Mesothelial cell of epicardium (in vitro differentiated cells): ENCODE measurements around the gene SLC7A11. TPM values are rescaled to one million over a fixed set of nuclear protein-coding genes. Genes with fewer than 3 reads are reported as not detected.

Experiments
- DNase-seq, 2 experiments: peaks; one replicate each; pipeline ENCODE4 v3.0.0; 2021; ENCODE audit warnings: low spot score in 2 of 2; ENCODE audit not compliant: unreplicated experiment in 2 of 2
- H3K27ac Mint-ChIP-seq: 2 replicates; pipeline ENCODE4 v1.8.0; 2021; ENCODE audit warnings: mixed read lengths
- H3K27me3 Mint-ChIP-seq: 2 replicates; pipeline ENCODE4 v1.8.0; 2021; ENCODE audit warnings: low read depth, mixed read lengths
- H3K36me3 Mint-ChIP-seq: 2 replicates; pipeline ENCODE4 v1.8.0; 2021; ENCODE audit warnings: mixed read lengths
- H3K4me1 Mint-ChIP-seq: 2 replicates; pipeline ENCODE4 v1.8.0; 2021; ENCODE audit warnings: mixed read lengths
- H3K4me3 Mint-ChIP-seq: 2 replicates; pipeline ENCODE4 v1.8.0; 2021; ENCODE audit warnings: mild to moderate bottlenecking, moderate library complexity, mixed read lengths
- H3K9me3 Mint-ChIP-seq: 2 replicates; pipeline ENCODE4 v1.8.0; 2021; ENCODE audit warnings: mixed read lengths
- CTCF ChIP-seq: fragments of 200-600 bp; sonication (generic); IDR thresholded peaks from one replicate; pipeline ENCODE4 v1.5.0; 2021; ENCODE audit warnings: antibody characterized with exemption; ENCODE audit not compliant: unreplicated experiment
- total RNA-seq: library from RNA; stranded (reverse); gene quantifications from 3 replicates; pipeline ENCODE4 v1.2.1, GENCODE V29; 2021

The SLC7A11 gene
- total RNA-seq, 1 donor from 2014 or later, result 3.4 TPM

- H3K27ac Mint-ChIP-seq, result no peak overlapping the region
- DNase-seq, result no peak
Measured at GRCh38 chr4:138188406-138189084, 53.6 kb downstream of the SLC7A11 start.

GRCh38 chr4:138185859-138186645 lies 56.1 kb downstream of the SLC7A11 start:
- H3K36me3 Mint-ChIP-seq, result no peaks in the 10 kb centered on the region
- no peak overlapping the region for H3K27ac Mint-ChIP-seq
- no peak for TF ChIP-seq CTCF
- H3K9me3 Mint-ChIP-seq, result no peaks in the 10 kb centered on the region
- H3K4me1 Mint-ChIP-seq, result peaks cover 29% of the 10 kb centered on the region
- DNase-seq, result no peak
- no peak overlapping the region for H3K4me3 Mint-ChIP-seq
- no peaks in the 10 kb centered on the region for H3K27me3 Mint-ChIP-seq

More at GRCh38 chr4:138188406-138189084, 53.6 kb downstream of the SLC7A11 start:
- H3K27me3 Mint-ChIP-seq, result no peaks in the 10 kb centered on the region
- no peak overlapping the region for H3K4me3 Mint-ChIP-seq
- no peak for TF ChIP-seq CTCF
- no peaks in the 10 kb centered on the region for H3K36me3 Mint-ChIP-seq
- peaks cover 9% of the 10 kb centered on the region for H3K4me1 Mint-ChIP-seq
- no peaks in the 10 kb centered on the region for H3K9me3 Mint-ChIP-seq

DNA sequence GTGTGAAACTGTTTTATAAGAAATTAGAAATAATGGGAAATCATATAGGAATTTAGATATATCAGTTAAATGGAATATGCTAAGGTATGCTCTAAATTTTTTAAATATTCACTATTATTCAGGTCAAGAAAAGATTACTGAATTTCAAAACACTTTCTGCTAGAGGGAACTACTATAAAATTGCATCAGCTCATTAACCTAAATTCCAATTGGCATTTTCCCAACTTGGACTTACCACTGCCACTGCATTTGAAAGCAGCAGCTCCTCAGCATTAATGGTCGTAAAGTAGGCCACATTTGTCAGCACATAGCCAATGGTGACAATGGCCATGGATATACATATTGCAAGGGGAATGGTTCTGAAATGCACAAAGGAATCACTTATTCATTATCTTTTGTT lies 57.3 kb downstream of the SLC7A11 start:
- H3K27me3 Mint-ChIP-seq, result no peaks in the 10 kb centered on the region
- H3K9me3 Mint-ChIP-seq, result no peaks in the 10 kb centered on the region
- no peak for DNase-seq
- TF ChIP-seq CTCF, result no peak
- H3K4me1 Mint-ChIP-seq, result peaks cover 40% of the 10 kb centered on the region
- H3K4me3 Mint-ChIP-seq, result no peak overlapping the region
- H3K27ac Mint-ChIP-seq, result no peak overlapping the region
- H3K36me3 Mint-ChIP-seq, result no peaks in the 10 kb centered on the region

GRCh38 chr4:138182838-138183426 lies 59.2 kb downstream of the SLC7A11 start:
- H3K36me3 Mint-ChIP-seq, result no peaks in the 10 kb centered on the region
- H3K4me1 Mint-ChIP-seq, result peaks cover 49% of the 10 kb centered on the region
- no peak for DNase-seq
- no peaks in the 10 kb centered on the region for H3K27me3 Mint-ChIP-seq
- no peak overlapping the region for H3K4me3 Mint-ChIP-seq
- H3K27ac Mint-ChIP-seq, result no peak overlapping the region
- H3K9me3 Mint-ChIP-seq, result no peaks in the 10 kb centered on the region
- TF ChIP-seq CTCF, result peak; percentile 56

- no peaks in the 10 kb centered on the region for H3K27me3 Mint-ChIP-seq
- peaks cover 53% of the 10 kb centered on the region for H3K4me1 Mint-ChIP-seq
- peak overlapping the region; percentile 72 for H3K27ac Mint-ChIP-seq
- no peaks in the 10 kb centered on the region for H3K9me3 Mint-ChIP-seq
- peaks cover 2% of the 10 kb centered on the region for H3K36me3 Mint-ChIP-seq
- peak overlapping the region; percentile 11 for H3K4me3 Mint-ChIP-seq
- no peak for TF ChIP-seq CTCF
- DNase-seq, result no peak
Measured at GRCh38 chr4:138181287-138181686, 60.9 kb downstream of the SLC7A11 start.
